Thoracic aorta (tissue), 2 donors: ENCODE data around the gene ST6GALNAC6. TPM values are rescaled to one million over a fixed set of nuclear protein-coding genes. Genes with fewer than 3 reads are reported as not detected.
"Not testable (repeated sequence)": the region's sequence is repeated elsewhere in the genome, so short reads cannot be mapped to it uniquely, and the experiment has no call there.

Experiments
- ATAC-seq: fragments of 150-250 bp; one replicate; pipeline ENCODE4 v1.8.0; 2017; ENCODE audit warnings: low read depth; ENCODE audit not compliant: insufficient number of reproducible peaks, low FRiP score
- DNase-seq: peaks from one replicate; pipeline ENCODE4 v3.0.0-alpha.2; 2020; ENCODE audit warnings: low spot score
- H3K27ac ChIP-seq, 2 donors: fragments of 200-600 bp; sonication (generic); 1 replicate in 1 of 2; 2 replicates in 1 of 2; pipeline ENCODE4 v1.5.1; 2016; ENCODE audit warnings: mild to moderate bottlenecking in 2 of 2, moderate library complexity in 2 of 2
- H3K27me3 ChIP-seq: fragments of 200-600 bp; sonication (generic); replicated peaks from 2 replicates; pipeline ENCODE4 v1.6.0; 2016; ENCODE audit warnings: mild to moderate bottlenecking; ENCODE audit not compliant: insufficient read depth
- H3K36me3 ChIP-seq: fragments of 200-600 bp; sonication (generic); one replicate; pipeline ENCODE4 v1.5.1; 2016
- H3K4me1 ChIP-seq, 2 donors: fragments of 200-600 bp; sonication (generic); 1 replicate in 1 of 2; 2 replicates in 1 of 2; pipeline versions ENCODE4 v1.5.1 to v1.6.0; 2016; ENCODE audit warnings: low read depth in 2 of 2, mild to moderate bottlenecking in 1 of 2; ENCODE audit not compliant: control insufficient read depth in 1 of 2
- H3K4me3 ChIP-seq: fragments of 200-600 bp; sonication (generic); 2 replicates; pipeline ENCODE4 v1.5.1; 2016; ENCODE audit warnings: mild to moderate bottlenecking
- H3K9me3 ChIP-seq: fragments of 200-600 bp; sonication (generic); 2 replicates; pipeline ENCODE4 v1.5.1; 2016
- total RNA-seq, 2 donors: library from RNA; depleted of rRNA; stranded (reverse); fragments of >200 nt; gene quantifications; one replicate each; pipeline versions ENCODE4 v1.1.0 to v1.2.3, GENCODE V29; 2016
- TF ChIP-seq, protein P1 (sequence below): fragments of 200-600 bp; sonication (generic); IDR thresholded peaks from one replicate; pipeline ENCODE4 v1.5.1; 2019; ENCODE audit warnings: antibody characterized with exemption

The ST6GALNAC6 gene
- total RNA-seq, 2 donors from 2014 or later: 140 to 221 TPM

DNA sequence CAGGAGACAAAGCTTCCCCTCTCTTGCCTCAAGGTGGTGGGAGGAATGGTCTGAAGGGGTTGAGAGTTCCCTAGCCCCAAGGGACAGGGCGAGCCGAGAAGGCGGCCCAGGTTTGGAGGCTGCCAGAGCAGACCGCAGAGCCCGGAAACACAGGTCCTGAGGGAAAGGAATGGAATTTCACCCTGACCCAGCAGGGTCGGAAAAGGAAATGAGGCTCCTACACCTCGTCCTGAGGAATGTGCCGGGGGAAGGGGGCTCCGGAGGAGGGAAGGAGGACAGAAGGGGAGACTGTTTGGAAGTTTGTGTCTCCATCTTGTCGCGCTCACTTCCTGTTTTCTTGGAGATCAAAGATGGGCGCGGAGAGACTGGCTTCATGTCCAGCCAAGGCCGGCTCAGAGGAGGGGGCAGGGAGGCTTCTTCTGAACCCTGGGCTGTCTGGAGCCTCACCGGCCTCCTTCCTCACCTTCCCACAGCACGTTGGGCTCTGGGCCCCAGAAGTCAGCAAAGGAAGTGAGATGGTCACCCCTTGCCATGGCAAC lies 54.5 kb downstream of the ST6GALNAC6 start:
- Histone ChIP-seq H3K9me3 (peaks cover 5% of the 10 kb centered on the region), H3K4me1 (peaks cover 44 to 63% of the 10 kb centered on the region in 2 donors), H3K27ac (peak overlapping the region; percentile 88 to 97), H3K36me3 (peaks cover 23% of the 10 kb centered on the region), H3K27me3 (no peaks in the 10 kb centered on the region), H3K4me3 (peak overlapping the region; percentile 13)
- ATAC-seq (no peak), DNase-seq (no peak)
- TF ChIP-seq, protein P1, sequence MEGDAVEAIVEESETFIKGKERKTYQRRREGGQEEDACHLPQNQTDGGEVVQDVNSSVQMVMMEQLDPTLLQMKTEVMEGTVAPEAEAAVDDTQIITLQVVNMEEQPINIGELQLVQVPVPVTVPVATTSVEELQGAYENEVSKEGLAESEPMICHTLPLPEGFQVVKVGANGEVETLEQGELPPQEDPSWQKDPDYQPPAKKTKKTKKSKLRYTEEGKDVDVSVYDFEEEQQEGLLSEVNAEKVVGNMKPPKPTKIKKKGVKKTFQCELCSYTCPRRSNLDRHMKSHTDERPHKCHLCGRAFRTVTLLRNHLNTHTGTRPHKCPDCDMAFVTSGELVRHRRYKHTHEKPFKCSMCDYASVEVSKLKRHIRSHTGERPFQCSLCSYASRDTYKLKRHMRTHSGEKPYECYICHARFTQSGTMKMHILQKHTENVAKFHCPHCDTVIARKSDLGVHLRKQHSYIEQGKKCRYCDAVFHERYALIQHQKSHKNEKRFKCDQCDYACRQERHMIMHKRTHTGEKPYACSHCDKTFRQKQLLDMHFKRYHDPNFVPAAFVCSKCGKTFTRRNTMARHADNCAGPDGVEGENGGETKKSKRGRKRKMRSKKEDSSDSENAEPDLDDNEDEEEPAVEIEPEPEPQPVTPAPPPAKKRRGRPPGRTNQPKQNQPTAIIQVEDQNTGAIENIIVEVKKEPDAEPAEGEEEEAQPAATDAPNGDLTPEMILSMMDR: no peak

DNA sequence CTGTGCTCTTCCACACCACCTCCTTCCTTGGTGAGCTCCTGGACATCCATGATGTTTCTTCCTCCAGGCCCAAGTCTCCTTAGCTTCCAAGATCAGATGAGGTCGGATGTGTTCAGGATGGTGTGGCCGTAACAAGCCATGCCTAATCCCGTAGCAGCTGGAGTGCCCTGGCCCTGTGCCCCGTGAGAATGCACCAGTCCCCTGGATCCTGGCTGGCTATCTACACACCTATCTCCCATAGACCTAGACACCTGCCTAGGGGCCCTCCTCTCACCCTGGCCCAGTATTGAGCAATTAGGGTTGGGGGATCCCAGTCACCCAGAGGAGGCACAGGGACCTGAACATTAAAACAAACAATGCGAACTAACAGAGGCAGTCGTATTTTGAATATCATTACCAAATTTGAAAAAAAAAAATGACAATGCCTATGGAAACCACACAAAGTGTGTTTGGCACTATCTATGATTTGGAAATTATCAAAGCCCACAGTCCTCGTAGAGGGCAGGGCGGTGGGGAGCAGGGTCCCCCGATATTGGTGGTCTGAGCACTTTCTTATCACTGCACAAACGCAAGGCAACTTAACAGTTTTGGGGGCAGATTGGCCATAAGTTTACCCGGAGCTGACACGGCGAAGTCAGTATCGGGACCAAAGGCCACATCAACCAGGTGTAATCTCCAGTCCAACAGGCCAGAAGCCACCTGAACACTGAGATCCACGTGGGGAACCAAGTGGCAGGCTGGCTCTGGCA lies 58.1 kb downstream of the ST6GALNAC6 start:
- TF ChIP-seq, protein P1: no peak
- Histone ChIP-seq H3K4me3 (no peak overlapping the region), H3K9me3 (no peaks in the 10 kb centered on the region), H3K36me3 (peaks cover 18% of the 10 kb centered on the region), H3K27ac (peak overlapping the region; percentile 95 to 97), H3K27me3 (no peaks in the 10 kb centered on the region), H3K4me1 (peaks cover 59 to 76% of the 10 kb centered on the region in 2 donors)
- no peak for ATAC-seq
- DNase-seq: no peak

DNA sequence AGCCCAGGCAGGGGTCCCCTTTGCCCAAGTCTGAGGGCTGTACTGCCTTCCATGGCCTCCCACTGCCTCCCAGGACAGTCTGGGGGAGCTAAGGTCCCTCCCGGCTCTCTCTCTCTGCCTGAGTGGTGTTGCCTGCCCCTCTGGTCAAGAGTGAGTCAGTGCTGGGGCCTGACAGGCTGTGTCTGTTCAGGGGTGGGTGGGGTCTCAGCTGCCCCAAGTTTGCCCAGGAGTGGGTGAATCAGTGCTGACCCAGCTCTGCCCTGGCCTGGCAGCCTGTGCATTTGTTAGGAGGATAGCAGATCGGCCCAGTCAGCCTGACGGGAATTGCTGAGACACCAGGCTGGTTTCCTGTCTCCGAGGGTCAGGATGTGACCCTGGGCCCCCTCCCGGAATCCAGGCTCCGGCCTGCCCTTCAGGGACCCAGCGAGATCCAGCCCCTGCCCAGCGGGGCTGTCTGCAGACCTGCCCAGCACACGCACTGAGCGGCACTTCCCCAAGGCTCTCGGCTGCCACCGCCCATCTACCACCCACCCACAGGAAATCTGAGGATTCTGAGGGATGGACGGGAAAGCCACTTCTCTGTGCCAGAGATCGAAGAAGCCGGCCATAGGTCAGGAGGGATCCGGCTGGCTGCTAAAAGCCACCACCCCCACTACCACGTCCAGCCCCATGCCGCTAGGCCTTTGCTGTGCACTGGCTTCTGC lies 60.9 kb downstream of the ST6GALNAC6 start:
- Histone ChIP-seq H3K4me3 (peak overlapping the region; percentile 50), H3K27ac (peak overlapping the region; percentile 95 to 97), H3K36me3 (peaks cover 18% of the 10 kb centered on the region), H3K9me3 (no peaks in the 10 kb centered on the region), H3K27me3 (no peaks in the 10 kb centered on the region), H3K4me1 (peaks cover 57 to 78% of the 10 kb centered on the region in 2 donors)
- TF ChIP-seq, protein P1: no peak
- ATAC-seq (peak; percentile 56), DNase-seq (peak; percentile 95)

DNA sequence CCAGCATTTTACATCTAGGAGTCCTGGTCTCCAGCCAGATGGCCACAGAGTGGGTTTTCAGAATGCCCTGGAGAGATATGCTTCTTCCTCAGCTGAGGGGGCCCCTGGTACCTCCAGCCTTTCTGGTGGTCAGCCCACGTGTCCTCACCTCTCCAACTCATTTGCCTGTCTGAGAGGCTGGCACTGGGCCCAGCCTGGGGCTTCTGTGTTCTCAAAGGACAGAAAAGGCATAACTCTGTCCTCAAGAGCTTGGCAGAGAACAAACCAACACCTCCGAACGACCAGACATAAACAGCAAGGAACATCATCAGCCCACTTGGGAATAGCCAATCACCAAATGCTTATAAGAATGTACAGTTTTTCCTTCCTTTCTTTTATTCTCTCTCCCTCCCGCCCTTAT lies 62.1 kb downstream of the ST6GALNAC6 start:
- TF ChIP-seq, protein P1: no peak
- Histone ChIP-seq H3K27me3 (no peaks in the 10 kb centered on the region), H3K4me1 (peaks cover 66 to 90% of the 10 kb centered on the region in 2 donors), H3K27ac (peak overlapping the region; percentile 95 to 97), H3K36me3 (peaks cover 12% of the 10 kb centered on the region), H3K4me3 (no peak overlapping the region), H3K9me3 (no peaks in the 10 kb centered on the region)
- ATAC-seq: no peak
- no peak for DNase-seq

DNA sequence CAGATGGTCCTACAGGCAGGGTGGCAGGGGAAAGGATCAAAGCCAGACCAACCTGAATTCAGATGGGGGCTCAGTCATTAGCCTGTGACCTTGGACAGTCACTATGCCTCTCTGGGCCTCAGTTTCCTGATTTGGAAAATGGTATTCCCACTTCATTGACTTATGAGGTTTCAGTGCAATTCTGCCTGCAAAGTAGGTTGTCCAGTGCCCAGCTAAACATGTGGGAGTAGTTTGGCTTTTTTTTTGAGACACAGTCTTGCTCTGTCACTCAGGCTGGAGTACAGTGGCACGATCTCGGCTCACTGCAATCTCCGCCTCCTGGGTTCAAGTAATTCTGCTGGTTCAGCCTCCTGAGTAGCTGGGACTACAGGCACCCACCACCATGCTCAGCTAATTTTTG lies 62.8 kb downstream of the ST6GALNAC6 start:
- H3K9me3 ChIP-seq, H3K36me3 ChIP-seq, H3K27me3 ChIP-seq, DNase-seq, ATAC-seq: not testable (repeated sequence)
- Histone ChIP-seq H3K27ac (peak overlapping the region; percentile 95 to 97), H3K4me1 (peaks cover 74 to 97% of the 10 kb centered on the region in 2 donors), H3K4me3 (peak overlapping the region; percentile 58)
